Caco-2 (cell line): ENCODE results near the gene SLC25A15. TPM values are rescaled to one million over a fixed set of nuclear protein-coding genes. Genes with fewer than 3 reads are reported as not detected.

ENCODE experiments used
- BruUV-seq: library from RNA; stranded (reverse); fragments of 400-500 nt; replicated peaks from 2 replicates; lab custom pipeline; 2021; lab: Mats Ljungman, UMichigan
- CTCF ChIA-PET: fragments of 300-600 bp; sonication (Branson Sonifier 250); formaldehyde crosslinking; loops from one replicate; lab custom pipeline; 2022; ENCODE audit warnings: antibody characterized with exemption; lab: Charles Lee
- POLR2A ChIA-PET: fragments of 300-600 bp; sonication (Branson Sonifier 250); formaldehyde crosslinking; loops from one replicate; lab custom pipeline; 2022; ENCODE audit warnings: antibody characterized with exemption; lab: Charles Lee
- DNase-seq, 2 experiments: peaks; one replicate each; pipeline versions ENCODE4 v3.0.0 to v3.0.0-alpha.2; 2020 to 2022
- H3K27me3 ChIP-seq: replicated peaks from 2 replicates; pipeline ENCODE4 v1.6.0; 2011; ENCODE audit warnings: low read length; ENCODE audit not compliant: control insufficient read depth, insufficient read depth
- H3K36me3 ChIP-seq: 2 replicates; pipeline ENCODE4 v1.5.1; 2011; ENCODE audit warnings: low read length; ENCODE audit not compliant: control insufficient read depth, insufficient read depth
- H3K4me1 ChIP-seq: fragments of 250-450 bp; sonication (Bioruptor Pico); 2 replicates; pipeline ENCODE4 v1.5.1; 2020; ENCODE audit warnings: mild to moderate bottlenecking
- H3K4me3 ChIP-seq: 2 replicates; pipeline ENCODE4 v1.5.1; 2011; ENCODE audit warnings: low read depth, mild to moderate bottlenecking, control low read depth, low read length
- H3K9me3 ChIP-seq: fragments of 250-450 bp; sonication (Bioruptor Pico); 2 replicates; pipeline ENCODE4 v1.5.1; 2020; ENCODE audit warnings: mild to moderate bottlenecking, moderate library complexity
- H3K27ac Mint-ChIP-seq: one replicate; pipeline ENCODE4 v1.8.0; 2022; ENCODE audit warnings: mixed read lengths; ENCODE audit not compliant: unreplicated experiment
- H3K27me3 Mint-ChIP-seq: one replicate; pipeline ENCODE4 v1.8.0; 2022; ENCODE audit warnings: mixed read lengths; ENCODE audit not compliant: insufficient read depth, unreplicated experiment
- H3K36me3 Mint-ChIP-seq: one replicate; pipeline ENCODE4 v1.8.0; 2022; ENCODE audit warnings: mild to moderate bottlenecking, mixed read lengths; ENCODE audit not compliant: insufficient read depth, unreplicated experiment
- H3K4me1 Mint-ChIP-seq: one replicate; pipeline ENCODE4 v1.8.0; 2022; ENCODE audit warnings: low read depth, mixed read lengths; ENCODE audit not compliant: unreplicated experiment
- H3K4me3 Mint-ChIP-seq: one replicate; pipeline ENCODE4 v1.8.0; 2022; ENCODE audit warnings: mild to moderate bottlenecking, moderate library complexity, mixed read lengths; ENCODE audit not compliant: unreplicated experiment
- H3K9me3 Mint-ChIP-seq: one replicate; pipeline ENCODE4 v1.8.0; 2022; ENCODE audit warnings: mixed read lengths; ENCODE audit not compliant: unreplicated experiment
- CTCF ChIP-seq, 2 experiments: fragments of 200-600 bp in 1 of 2; IDR thresholded peaks; 1 replicate in 1 of 2; 2 replicates in 1 of 2; pipeline versions ENCODE4 v1.5.1 to v1.8.0; 2011 to 2022; ENCODE audit warnings: antibody characterized with exemption in 1 of 2, control low read depth in 1 of 2, inconsistent platforms in 1 of 2, low read depth in 1 of 2, low read length in 1 of 2, mild to moderate bottlenecking in 1 of 2, moderate library complexity in 1 of 2; ENCODE audit not compliant: insufficient read depth in 1 of 2, severe bottlenecking in 1 of 2, unreplicated experiment in 1 of 2
- intact Hi-C: fragments of 100-400 bp; cut with micrococcal nuclease; formaldehyde crosslinking; loops from one replicate; pipeline ENCODE4 v1.10.0; 2022; ENCODE audit not compliant: unreplicated experiment
- total RNA-seq: library from RNA; stranded (reverse); gene quantifications from 2 replicates; pipeline ENCODE4 v1.2.3, GENCODE V29; 2022

Gene SLC25A15
- total RNA-seq, 1 experiment from 2014 or later: 27.4 TPM

DNA sequence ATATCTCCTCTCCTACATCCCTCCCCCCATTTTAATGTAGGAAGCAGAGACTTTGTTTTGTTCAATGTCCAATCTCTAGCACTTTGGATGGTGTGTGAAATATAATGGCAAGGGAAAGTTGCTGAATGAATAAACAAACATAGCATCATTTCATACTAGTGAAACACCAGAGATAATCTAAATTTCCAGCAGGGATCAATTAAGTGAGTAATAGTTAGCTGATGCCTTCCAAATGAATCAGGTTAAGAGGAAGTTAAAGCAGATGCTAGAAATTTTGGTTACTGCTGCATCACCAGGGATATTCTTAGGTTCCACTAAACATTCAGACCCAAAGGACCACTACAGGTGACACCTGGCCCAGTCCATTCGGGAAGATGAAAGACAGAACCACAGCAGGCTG, 26.6 kb upstream of the SLC25A15 start:
- no peaks in the 10 kb centered on the region for H3K4me1 ChIP-seq
- H3K27ac Mint-ChIP-seq: no peak overlapping the region
- POLR2A ChIA-PET: no interaction called here
- no peak overlapping the region for H3K4me3 Mint-ChIP-seq
- peaks cover 17% of the 10 kb centered on the region for H3K36me3 Mint-ChIP-seq
- peaks cover 1% of the 10 kb centered on the region; the same call in 1 of the 2 replicates for H3K36me3 ChIP-seq
- no peak for DNase-seq
- no peaks in the 10 kb centered on the region for H3K27me3 Mint-ChIP-seq
- H3K9me3 Mint-ChIP-seq: no peaks in the 10 kb centered on the region
- no peaks in the 10 kb centered on the region for H3K27me3 ChIP-seq
- intact Hi-C loops: no loop called here
- no peaks in the 10 kb centered on the region for H3K9me3 ChIP-seq
- H3K4me1 Mint-ChIP-seq: no peaks in the 10 kb centered on the region
- TF ChIP-seq CTCF (IDR thresholded peaks at IDR 0.05; ENCODE audit: insufficient read depth in 1 of 2, low read depth in 1 of 2, low read length in 1 of 2, severe bottlenecking in 1 of 2, unreplicated experiment in 1 of 2): no peak
- CTCF ChIA-PET: no interaction called here
- BruUV-seq: no TSS peak
- H3K4me3 ChIP-seq: no peak overlapping the region

- Mint-ChIP-seq H3K27me3 (no peaks in the 10 kb centered on the region), H3K4me3 (no peak overlapping the region), H3K9me3 (no peaks in the 10 kb centered on the region), H3K36me3 (peaks cover 10% of the 10 kb centered on the region), H3K4me1 (peaks cover 1% of the 10 kb centered on the region), H3K27ac (no peak overlapping the region)
- no peak for DNase-seq
- H3K4me1 ChIP-seq: no peaks in the 10 kb centered on the region
- BruUV-seq: no TSS peak
- H3K4me3 ChIP-seq: no peak overlapping the region
- ChIA-PET POLR2A (no interaction called here), CTCF (no interaction called here)
- no peaks in the 10 kb centered on the region for H3K27me3 ChIP-seq
- H3K9me3 ChIP-seq: no peaks in the 10 kb centered on the region
- TF ChIP-seq CTCF (IDR thresholded peaks at IDR 0.05; ENCODE audit: insufficient read depth in 1 of 2, low read depth in 1 of 2, low read length in 1 of 2, severe bottlenecking in 1 of 2, unreplicated experiment in 1 of 2): no peak
- peaks cover 1% of the 10 kb centered on the region; the same call in 1 of the 2 replicates for H3K36me3 ChIP-seq
- intact Hi-C loops: no loop called here
These were observed 24.6 kb upstream of the SLC25A15 start for GRCh38 chr13:40764587-40765403.

GRCh38 chr13:40765602-40766001, 23.8 kb upstream of the SLC25A15 start:
- Mint-ChIP-seq H3K27me3 (no peaks in the 10 kb centered on the region), H3K4me1 (peaks cover 7% of the 10 kb centered on the region), H3K27ac (no peak overlapping the region), H3K4me3 (no peak overlapping the region), H3K36me3 (peaks cover 16% of the 10 kb centered on the region), H3K9me3 (no peaks in the 10 kb centered on the region)
- BruUV-seq: no TSS peak
- intact Hi-C loops: no loop called here
- Histone ChIP-seq H3K4me1 (no peaks in the 10 kb centered on the region), H3K4me3 (no peak overlapping the region), H3K36me3 (peaks cover 1% of the 10 kb centered on the region; the same call in 1 of the 2 replicates), H3K9me3 (no peaks in the 10 kb centered on the region), H3K27me3 (no peaks in the 10 kb centered on the region)
- TF ChIP-seq CTCF (IDR thresholded peaks at IDR 0.05; ENCODE audit: insufficient read depth in 1 of 2, low read depth in 1 of 2, low read length in 1 of 2, severe bottlenecking in 1 of 2, unreplicated experiment in 1 of 2): no peak
- DNase-seq: no peak
- POLR2A ChIA-PET: no interaction called here
- CTCF ChIA-PET: no interaction called here
